Spinal cord (tissue), 10 donors: ENCODE measurements around the gene CS. TPM values are rescaled to one million over a fixed set of nuclear protein-coding genes. Genes with fewer than 3 reads are reported as not detected.
"Not testable (repeated sequence)": the region's sequence is repeated elsewhere in the genome, so short reads cannot be mapped to it uniquely, and the experiment has no call there.

Experiments used
- DNase-seq, 6 donors: peaks; one replicate each; pipeline versions ENCODE4 v3.0.0 to v3.0.0-alpha.2; 2013 to 2015; ENCODE audit warnings: low spot score in 6 of 6, low read depth in 4 of 6
- H3K27ac ChIP-seq: one replicate; pipeline ENCODE4 v1.5.1; 2013; ENCODE audit warnings: low read depth, low read length, control low read depth
- H3K27me3 ChIP-seq: one replicate; pipeline ENCODE4 v1.6.1; 2013; ENCODE audit warnings: low read length; ENCODE audit not compliant: control insufficient read depth, insufficient read depth
- H3K36me3 ChIP-seq: one replicate; pipeline ENCODE4 v1.6.1; 2013; ENCODE audit warnings: low read length; ENCODE audit not compliant: control insufficient read depth, insufficient read depth
- H3K4me1 ChIP-seq: one replicate; pipeline ENCODE4 v1.6.1; 2013; ENCODE audit warnings: low read length; ENCODE audit not compliant: control insufficient read depth, insufficient read depth
- H3K4me3 ChIP-seq: one replicate; pipeline ENCODE4 v1.5.1; 2013; ENCODE audit warnings: low read depth, low read length, control low read depth
- H3K9me3 ChIP-seq: one replicate; pipeline ENCODE4 v1.6.1; 2013; ENCODE audit warnings: low read length; ENCODE audit not compliant: control insufficient read depth, insufficient read depth
- WGBS: methylation state at CpG from one replicate; pipeline ENCODE4 v1.1.5; 2013; ENCODE audit warnings: missing lambda C conversion rate; ENCODE audit not compliant: insufficient coverage; 5-methylcytosine and 5-hydroxymethylcytosine counted together
- long read RNA-seq, 4 donors: transcript quantifications; one replicate each; lab custom pipeline, GENCODE V29; 2026
- polyA plus RNA-seq, 2 donors: library from polyadenylated mRNA; unstranded; fragments of 120-200 nt; gene quantifications; one replicate each; pipeline ENCODE4 v1.2.1, GENCODE V29; 2013; ENCODE audit not compliant: insufficient read length in 2 of 2
- total RNA-seq, 2 donors: library from RNA; depleted of rRNA in 1 of 2; stranded (reverse); fragments of 120-200 nt in 1 of 2; fragments of >200 nt in 1 of 2; gene quantifications; one replicate each; pipeline versions ENCODE4 v1.2.3 to v1.2.4, GENCODE V29; 2013 to 2014
- donor health status: healthy.

Gene CS
- total RNA-seq (100 to 1,000 TPM in 1 of 2 donors, 10 to 100 TPM in 1; 79.6 to 179 TPM), polyA plus RNA-seq (100 to 1,000 TPM; 196 to 202 TPM)
- long read RNA-seq, donor 1, transcript CS-201 (11 exons, 2,975 nt) = major isoform, 28 of 29 reads
- long read RNA-seq, donor 1, partial matches to known transcripts = 0 of 29 reads
- long read RNA-seq, donor 1, other reads (novel, unspliced or antisense) = 0 of 29 reads
- long read RNA-seq, donor 2, transcript CS-201 (11 exons, 2,975 nt) = major isoform, 13 of 16 reads
- long read RNA-seq, donor 2, partial matches to known transcripts = 0 of 16 reads
- long read RNA-seq, donor 2, other reads (novel, unspliced or antisense) = 0 of 16 reads
- long read RNA-seq, donor 3, transcript CS-201 (11 exons, 2,975 nt) = major isoform, 21 of 27 reads
- long read RNA-seq, donor 3, partial matches to known transcripts = 5 of 27 reads
- long read RNA-seq, donor 3, other reads (novel, unspliced or antisense) = 0 of 27 reads
- long read RNA-seq, donor 4, transcript CS-201 (11 exons, 2,975 nt) = major isoform, 12 of 13 reads
- long read RNA-seq, donor 4, partial matches to known transcripts = 0 of 13 reads
- long read RNA-seq, donor 4, other reads (novel, unspliced or antisense) = 0 of 13 reads

DNA sequence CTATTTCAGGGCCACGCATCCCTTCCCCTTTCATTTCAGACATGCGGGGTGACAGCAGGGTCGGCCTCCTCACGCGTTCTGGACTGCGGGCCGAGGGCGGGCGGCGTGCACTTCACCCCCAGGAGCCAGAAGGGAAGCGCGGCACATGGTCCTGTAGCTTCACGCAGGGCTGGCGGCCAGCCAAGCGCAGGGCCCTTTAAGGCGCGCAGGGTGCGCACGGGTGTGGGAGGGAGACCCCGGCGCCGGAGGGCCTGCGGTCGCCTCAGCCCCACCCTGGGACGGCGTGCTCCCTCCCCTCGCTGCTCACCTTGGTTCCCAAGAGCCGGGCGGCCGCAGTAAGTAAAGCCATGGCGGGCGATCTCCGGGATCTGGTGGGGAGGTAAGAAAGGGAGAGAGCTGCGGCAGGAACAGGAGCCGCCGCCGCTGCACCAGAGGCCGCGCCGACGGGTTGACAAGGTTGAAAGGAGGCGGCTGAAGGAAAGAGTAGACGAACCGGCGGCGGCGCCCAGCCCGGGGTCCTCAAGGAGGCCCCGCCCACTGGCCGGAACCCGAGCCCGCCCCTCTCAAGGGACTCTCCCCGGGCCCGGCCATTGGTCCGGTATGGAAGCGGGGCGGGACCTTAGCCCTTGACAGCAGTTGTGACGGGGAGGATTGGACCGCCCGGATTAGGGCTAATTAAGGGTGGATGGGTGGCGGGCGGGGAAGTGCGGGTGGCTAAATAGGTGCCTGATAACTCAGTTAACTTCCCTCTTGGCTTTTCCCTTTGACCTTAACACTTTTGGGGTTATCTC lies at the start of gene CS:
CS (minus strand) TSS at position 478 of the 791 bp plus-strand sequence; CDS start at position 349, 129 bp downstream.
- Histone ChIP-seq H3K4me3 (peak within 1 kb of the TSS; percentile 80), H3K4me1 (peaks cover 18% of the 10 kb centered on the region), H3K27me3 (no peaks in the 10 kb centered on the region), H3K9me3 (no peaks in the 10 kb centered on the region), H3K36me3 (peaks cover 30% of the 10 kb centered on the region), H3K27ac (peak within 1 kb of the TSS; percentile 97)
- WGBS = 0% methylated on average over 54 of the region's 63 CpGs
- peak; percentile 91 to 99 (median 98) for DNase-seq

DNA sequence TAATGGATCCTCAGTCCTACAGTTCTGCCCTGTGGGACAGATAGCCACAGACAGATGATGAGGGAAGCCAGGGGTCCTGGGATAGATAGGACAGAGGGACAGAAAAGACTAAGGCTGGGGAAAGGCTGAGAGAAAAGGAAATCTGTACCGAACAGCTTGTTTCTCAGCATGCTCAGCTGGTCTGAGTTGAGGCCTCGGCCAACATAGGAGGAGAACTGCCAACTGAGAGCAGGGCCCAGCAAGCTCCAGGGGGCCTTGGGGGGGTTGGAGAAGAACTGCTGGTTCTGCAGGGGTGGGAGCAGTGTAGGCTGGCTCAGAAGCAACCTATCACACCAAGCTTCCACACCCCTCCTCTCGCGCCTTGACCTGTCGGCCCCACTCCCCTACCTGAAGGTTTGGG lies 48.6 kb upstream of the CS start:
- Histone ChIP-seq H3K4me3 (no peak overlapping the region), H3K9me3 (no peaks in the 10 kb centered on the region), H3K27ac (no peak overlapping the region), H3K36me3 (peaks cover 82% of the 10 kb centered on the region), H3K27me3 (no peaks in the 10 kb centered on the region), H3K4me1 (no peaks in the 10 kb centered on the region)
- DNase-seq = no peak
- WGBS = 90% methylated on average over 2 of the region's 5 CpGs

DNA sequence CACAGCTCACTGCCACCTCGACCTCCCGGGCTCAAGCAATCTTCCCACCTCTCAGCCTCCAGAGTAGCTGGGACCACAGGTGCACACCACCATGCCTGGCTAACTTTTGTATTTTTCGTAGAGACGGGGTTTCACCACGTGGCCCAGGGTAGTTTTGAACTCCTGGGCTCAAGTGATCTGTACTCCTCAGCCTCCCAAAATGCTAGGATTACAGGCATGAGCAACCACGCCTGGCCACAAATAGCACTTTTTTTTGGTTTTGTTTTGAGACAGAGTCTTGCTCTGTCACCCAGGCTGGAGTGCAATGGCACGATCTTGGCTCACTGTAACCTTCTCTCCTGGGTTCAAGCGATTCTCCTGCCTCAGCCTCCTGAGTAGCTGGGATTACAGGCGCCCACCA lies 47.1 kb upstream of the CS start:
- not testable (repeated sequence) for H3K4me3 ChIP-seq, H3K27ac ChIP-seq, H3K9me3 ChIP-seq, H3K27me3 ChIP-seq, H3K4me1 ChIP-seq, DNase-seq
- peaks cover 78% of the 10 kb centered on the region for H3K36me3 ChIP-seq
- 96% methylated on average over 6 of the region's 9 CpGs for WGBS

DNA sequence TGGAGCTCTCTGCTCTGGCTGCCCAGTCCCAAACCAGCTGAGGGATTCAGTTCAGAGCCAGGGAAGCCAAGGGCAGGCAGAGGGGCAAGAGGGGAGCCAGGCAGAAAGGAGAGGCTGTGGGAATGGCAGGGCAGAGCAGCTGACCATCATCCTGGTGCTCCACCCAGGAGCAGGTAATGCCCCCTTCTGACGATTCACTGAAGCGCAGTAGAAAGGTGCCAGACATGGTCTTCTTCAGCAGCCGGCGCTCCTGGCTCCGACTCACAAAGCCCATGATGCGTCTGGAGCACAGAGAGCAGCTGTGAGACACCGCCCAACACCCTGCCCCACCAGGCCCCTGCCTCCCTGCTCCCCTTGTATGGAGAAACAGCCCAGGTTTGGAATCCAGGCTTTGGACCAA lies 46.5 kb upstream of the CS start:
- no peak overlapping the region for H3K4me3 ChIP-seq
- WGBS = 72% methylated on average over 7 of the region's 7 CpGs
- H3K9me3 ChIP-seq = no peaks in the 10 kb centered on the region
- H3K27me3 ChIP-seq = no peaks in the 10 kb centered on the region
- DNase-seq = no peak
- peaks cover 77% of the 10 kb centered on the region for H3K36me3 ChIP-seq
- no peaks in the 10 kb centered on the region for H3K4me1 ChIP-seq
- no peak overlapping the region for H3K27ac ChIP-seq

DNA sequence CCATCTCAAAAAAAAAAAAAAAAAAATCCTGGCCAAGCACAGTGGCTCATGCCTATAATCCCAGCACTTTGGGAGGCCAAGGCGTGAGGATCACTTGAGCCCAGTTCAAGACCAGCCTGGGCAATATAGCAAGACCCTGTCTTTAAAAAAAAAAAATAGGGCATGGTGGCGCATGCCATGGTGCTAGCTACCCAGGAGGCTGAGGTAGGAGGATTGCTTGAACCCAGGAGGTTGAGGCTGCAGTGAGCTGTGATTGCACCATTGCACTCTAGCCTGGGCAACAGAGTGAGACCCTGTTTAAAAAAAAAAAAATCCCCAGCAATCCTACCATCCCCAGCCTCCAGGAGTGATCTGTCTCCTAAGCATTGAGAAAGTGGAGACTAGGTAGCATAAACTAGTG lies 42.2 kb upstream of the CS start:
- not testable (repeated sequence) for H3K9me3 ChIP-seq, H3K27ac ChIP-seq, H3K27me3 ChIP-seq, H3K4me1 ChIP-seq, DNase-seq, H3K4me3 ChIP-seq
- H3K36me3 ChIP-seq = peaks cover 38% of the 10 kb centered on the region
- WGBS = 100% methylated on average over 1 of the region's 2 CpGs

DNA sequence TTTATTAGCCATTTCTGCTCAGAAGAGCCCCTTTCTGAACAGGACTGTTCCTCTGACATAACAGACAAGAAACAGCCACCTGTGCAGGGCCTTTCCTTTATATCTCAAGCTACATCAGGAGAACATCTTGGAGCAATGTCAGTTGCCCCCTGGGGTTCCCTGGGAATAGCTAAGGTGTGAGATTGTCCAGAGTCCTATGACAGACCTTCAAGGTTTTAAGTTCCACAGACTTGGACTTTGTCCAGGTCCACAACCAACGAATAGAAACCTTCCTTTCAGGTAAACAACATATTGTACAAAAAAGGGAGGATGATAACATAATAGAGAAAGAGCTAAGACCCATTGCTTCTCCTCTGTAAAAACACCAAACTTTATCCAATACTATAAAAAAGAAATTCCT lies 41.5 kb upstream of the CS start:
- Histone ChIP-seq H3K9me3 (no peaks in the 10 kb centered on the region), H3K27me3 (no peaks in the 10 kb centered on the region), H3K4me3 (no peak overlapping the region), H3K36me3 (peaks cover 33% of the 10 kb centered on the region), H3K4me1 (no peaks in the 10 kb centered on the region), H3K27ac (no peak overlapping the region)
- WGBS = no CpG with 5 or more reads among the region's 1 CpG
- DNase-seq = no peak

DNA sequence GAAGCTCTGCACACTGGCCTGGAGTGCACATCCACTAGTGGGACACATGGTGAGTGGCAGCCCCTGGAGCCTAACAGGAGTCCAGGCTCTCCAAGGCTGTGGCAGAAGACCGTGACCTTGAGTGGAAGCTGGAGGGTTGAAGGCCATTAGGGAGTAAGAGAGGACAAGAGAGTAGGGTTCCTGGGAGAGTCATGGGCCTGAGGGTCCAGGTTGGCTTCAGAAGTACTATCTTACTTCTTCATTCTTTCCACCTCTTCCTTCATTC lies 39.0 kb upstream of the CS start:
- DNase-seq = no peak
- Histone ChIP-seq H3K4me1 (peaks cover 4% of the 10 kb centered on the region), H3K9me3 (no peaks in the 10 kb centered on the region), H3K27ac (no peak overlapping the region), H3K4me3 (no peak overlapping the region), H3K36me3 (peaks cover 15% of the 10 kb centered on the region), H3K27me3 (no peaks in the 10 kb centered on the region)
- WGBS = no CpG with 5 or more reads among the region's 1 CpG

DNA sequence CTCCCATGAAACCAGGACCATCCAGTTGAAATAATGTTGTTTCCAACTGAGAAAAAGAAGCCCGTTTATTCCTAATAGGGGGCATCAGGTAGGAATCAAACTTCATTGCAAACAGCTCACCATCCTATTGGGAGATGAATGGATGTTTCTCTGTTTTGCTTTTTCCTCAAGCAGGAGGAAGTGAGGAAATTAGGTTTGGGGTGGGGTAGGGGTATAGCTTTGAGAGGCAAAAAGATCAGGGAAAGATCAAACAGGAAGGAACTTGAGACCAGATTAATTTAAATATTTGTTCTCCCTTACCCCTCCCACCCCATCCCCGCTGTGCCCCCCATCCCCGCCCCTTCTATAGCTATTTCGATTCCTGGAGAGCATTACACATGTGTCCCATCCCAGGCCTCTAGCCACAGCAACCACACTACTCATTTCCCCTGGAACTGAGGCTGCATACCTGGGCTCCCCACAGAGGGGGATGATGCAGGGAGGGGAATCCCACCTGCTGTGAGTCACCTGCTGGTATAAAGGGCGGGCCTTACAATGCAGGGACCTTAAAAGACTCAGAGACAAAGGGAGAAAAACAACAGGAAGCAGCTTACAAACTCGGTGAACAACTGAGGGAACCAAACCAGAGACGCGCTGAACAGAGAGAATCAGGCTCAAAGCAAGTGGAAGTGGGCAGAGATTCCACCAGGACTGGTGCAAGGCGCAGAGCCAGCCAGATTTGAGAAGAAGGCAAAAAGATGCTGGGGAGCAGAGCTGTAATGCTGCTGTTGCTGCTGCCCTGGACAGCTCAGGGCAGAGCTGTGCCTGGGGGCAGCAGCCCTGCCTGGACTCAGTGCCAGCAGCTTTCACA lies 38.4 kb upstream of the CS start, which contains the start of gene IL23A:
IL23A (plus strand) TSS at position 577 of the 850 bp plus-strand sequence; CDS start at position 738, 161 bp downstream.
- H3K4me3 ChIP-seq = no peak within 1 kb of the TSS
- H3K4me1 ChIP-seq = peaks cover 4% of the 10 kb centered on the region
- H3K36me3 ChIP-seq = peaks cover 10% of the 10 kb centered on the region
- H3K27ac ChIP-seq = no peak within 1 kb of the TSS
- no peaks in the 10 kb centered on the region for H3K9me3 ChIP-seq
- DNase-seq = no peak
- 20% methylated on average over 5 of the region's 9 CpGs for WGBS
- no peaks in the 10 kb centered on the region for H3K27me3 ChIP-seq

DNA sequence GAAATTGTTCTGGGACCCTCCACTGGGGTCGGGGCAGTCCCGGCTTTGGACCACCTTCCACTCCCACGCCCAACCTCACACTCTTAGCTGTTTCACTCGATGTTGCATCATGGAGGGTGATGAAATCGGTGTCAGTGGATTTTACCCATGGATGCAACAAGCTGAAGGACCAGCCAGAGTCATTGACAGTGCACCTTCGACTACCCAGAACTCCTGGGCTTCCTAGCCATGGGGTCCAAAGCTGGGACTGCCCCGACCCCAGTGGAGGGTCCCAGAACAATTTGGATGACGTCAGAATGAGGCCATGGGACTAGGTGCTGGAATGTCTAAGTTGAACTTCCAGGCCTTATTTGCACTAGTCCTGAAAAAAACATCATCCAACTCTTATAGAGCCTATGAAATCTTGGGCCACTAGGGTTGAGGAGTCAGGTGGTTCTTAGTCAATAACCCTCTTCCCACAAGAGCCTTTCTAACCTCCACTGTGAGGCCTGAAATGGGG lies 37.7 kb upstream of the CS start:
- WGBS = 86% methylated on average over 5 of the region's 8 CpGs
- H3K27me3 ChIP-seq = no peaks in the 10 kb centered on the region
- H3K27ac ChIP-seq = no peak overlapping the region

More for the DNA sequence above, 37.7 kb upstream of the CS start:
- Histone ChIP-seq H3K9me3 (no peaks in the 10 kb centered on the region), H3K4me3 (no peak overlapping the region), H3K4me1 (peaks cover 10% of the 10 kb centered on the region), H3K36me3 (peaks cover 2% of the 10 kb centered on the region)
- no peak for DNase-seq
